GM19238 (cell line): Measurements from ENCODE around the gene MBD6.
"Not testable (repeated sequence)": the region's sequence is repeated elsewhere in the genome, so short reads cannot be mapped to it uniquely, and the experiment has no call there.

Experiments
- DNase-seq: peaks from one replicate; pipeline ENCODE4 v3.0.0; 2011; ENCODE audit warnings: low spot score; ENCODE audit not compliant: insufficient read length

The MBD6 gene

DNA sequence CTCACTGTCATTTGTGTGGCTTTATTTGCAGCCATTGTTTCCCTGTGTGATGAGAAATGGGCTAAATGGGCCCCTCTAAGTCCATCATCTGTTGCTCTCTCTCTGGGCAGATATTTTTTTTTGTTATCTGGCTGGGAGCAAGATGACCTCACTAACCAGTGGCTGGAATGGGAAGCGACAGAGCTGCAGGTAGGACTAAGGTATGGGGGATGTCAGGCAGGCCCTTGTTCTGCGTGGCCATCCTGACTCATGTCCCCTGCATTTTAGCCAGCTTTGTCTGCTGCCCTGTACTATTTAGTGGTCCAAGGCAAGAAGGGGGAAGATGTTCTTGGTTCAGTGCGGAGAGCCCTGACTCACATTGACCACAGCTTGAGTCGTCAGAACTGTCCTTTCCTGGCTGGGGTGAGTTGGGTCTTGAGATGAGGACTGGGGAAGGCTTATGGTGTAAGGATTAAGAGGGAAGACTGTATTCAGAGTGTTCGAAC, 33.4 kb upstream of the MBD6 start:
- DNase-seq, result no peak

DNA sequence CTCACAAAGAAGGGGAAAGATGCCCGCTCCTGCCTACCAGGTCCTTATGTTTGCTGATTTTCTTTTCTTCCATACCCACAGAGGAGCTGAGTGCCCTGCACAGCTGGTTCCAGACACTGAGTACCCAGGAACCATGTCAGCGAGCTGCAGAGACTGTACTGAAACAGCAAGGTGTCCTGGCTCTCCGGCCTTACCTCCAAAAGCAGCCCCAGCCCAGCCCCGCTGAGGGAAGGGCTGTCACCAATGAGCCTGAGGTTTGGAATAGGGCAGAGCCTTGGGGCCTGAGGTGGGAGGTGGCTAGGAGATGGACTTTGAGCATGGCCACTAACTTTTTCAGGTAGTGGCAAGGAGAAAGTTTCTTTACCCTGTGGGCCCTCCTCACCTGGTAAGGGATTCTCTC, 32.5 kb upstream of the MBD6 start:
- no peak for DNase-seq

DNA sequence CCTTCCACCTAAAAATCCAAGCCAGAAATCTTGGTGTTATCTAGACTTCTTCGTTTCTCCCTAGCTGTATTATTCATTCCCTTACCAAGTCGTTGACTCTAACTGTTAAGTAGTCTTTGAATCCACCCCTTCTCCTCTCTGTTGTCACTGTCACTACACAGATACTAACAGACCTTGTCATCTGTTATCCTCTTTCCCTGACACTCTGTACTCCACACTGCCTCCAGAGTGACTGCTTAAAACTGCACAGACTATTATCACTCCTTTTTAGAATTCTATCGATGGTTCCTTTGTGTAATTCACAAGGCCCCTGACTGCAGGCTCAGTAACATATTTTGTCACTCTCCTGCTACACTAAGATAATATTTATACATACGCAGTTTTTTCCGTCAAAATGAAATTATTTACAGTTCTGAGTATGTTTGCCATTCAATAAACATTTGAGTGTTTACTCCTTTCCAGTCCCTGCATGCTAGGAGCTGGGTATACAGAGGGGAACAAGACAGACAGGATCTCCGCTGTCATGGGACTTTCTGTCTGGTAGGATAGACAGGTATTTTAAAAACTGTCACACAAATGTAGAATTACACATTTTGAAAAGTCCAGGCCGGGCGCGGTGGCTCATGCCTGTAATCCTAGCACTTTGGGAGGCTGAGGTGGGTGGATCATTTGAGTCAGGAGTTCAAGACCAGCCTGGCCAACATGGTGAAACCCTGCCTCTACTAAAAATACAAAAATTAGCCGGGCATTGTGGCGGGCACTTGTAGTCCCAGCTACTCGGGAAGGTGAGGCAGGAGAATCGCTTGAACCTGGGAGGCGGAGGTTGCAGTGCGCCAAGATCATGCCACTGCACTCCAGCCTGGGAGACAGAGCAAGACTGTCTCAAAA, 31.0 kb upstream of the MBD6 start:
- no peak for DNase-seq

DNA sequence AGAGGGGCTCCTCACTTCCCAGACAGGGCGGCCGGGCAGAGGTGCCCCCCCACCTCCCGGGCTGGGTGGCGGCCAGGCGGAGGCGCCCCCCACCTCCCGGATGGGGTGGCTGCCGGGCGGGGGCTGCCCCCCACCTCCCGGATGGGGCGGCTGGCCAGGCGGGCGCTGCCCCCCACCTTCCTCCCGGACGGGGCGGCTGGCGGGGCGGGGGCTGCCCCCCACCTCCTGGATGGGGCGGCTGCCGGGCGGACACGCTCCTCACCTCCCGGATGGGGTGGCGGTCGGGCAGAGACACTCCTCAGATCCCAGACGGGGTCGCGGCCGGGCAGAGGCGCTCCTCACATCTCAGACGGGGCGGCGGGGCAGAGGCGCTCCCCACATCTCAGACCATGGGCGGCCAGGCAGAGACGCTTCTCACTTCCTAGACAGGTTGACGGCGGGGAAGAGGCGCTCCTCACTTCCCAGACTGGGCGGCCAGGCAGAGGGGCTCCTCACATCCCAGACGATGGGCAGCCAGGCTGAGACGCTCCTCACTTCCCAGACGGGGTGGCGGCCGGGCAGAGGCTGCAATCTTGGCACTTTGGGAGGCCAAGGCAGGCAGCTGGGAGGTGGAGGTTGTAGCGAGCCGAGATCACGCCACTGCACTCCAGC, 27.4 kb upstream of the MBD6 start:
- DNase-seq, result not testable (repeated sequence)

DNA sequence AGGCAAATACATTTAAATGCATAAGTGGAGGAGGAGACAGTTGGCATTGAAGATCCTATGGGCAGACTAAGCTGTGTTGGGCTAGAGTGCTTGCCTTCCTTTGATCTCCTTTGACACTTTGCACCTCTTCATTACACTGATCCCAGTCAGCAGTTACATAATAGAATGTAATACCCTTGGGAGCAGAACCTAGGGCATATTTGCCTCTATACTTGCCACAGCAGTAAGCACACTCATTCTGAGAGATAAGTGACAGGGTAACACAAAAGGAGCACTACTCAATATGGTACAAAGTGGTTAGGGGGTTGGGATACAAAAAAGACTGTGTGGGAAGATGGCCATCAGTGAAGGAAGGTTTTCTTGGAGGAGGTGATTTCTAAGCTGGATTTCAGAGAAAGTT, 25.8 kb upstream of the MBD6 start:
- no peak for DNase-seq

DNA sequence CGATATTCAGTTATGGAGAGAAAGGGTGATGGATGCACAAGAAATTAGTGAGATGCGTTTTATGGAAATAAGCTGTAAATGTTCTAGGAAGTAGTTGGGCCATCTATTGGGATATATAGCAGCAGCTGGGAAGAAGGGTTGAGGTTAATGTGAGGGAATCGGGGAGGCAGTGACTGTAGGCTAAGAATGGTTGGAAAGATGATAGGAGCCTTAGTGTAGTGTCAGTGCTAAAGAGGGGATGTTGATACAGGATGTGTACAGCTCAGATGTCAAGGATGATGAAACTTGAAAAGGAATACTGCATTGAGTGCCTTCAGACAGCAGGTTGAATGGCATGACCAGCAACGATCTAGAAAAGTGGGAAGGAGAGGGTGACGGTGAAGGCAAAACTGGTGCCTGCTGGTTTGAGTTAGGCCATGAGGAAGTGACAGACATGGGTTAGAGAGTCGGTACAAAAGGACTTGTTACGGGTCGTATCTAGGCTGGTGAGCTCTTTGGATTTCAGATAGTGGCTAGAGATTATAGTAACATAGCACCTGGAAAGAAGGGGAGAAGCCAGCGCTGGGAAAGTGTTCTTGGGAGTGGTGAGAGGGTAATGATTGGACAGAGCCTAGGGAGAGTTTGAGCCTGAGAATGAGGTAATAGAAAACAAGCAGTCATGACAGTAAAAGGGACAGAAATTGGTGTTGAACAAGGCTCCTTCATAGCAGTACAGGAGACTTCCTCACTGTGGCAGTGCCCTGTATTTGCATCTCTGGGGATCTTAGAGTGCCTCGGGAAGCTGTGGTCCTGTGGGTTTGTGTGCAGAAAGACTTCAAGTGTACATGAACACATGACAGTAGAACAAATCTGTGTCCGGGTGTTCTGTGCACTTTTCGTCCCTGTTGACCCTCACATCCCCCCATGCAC, 25.1 kb upstream of the MBD6 start:
- no peak for DNase-seq

DNA sequence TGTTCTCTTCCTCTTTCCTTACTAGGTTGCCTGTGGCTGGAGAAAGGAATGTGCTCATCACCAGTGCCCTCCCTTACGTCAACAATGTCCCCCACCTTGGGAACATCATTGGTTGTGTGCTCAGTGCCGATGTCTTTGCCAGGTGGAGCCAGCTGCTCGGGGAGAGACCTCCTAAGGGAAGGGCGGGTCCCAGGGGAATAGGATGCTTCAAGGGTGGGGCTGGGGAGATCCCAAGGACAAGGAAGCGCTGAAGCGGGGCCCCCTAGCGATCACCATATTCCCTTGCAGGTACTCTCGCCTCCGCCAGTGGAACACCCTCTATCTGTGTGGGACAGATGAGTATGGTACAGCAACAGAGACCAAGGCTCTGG, 24.5 kb upstream of the MBD6 start:
- DNase-seq, result no peak

DNA sequence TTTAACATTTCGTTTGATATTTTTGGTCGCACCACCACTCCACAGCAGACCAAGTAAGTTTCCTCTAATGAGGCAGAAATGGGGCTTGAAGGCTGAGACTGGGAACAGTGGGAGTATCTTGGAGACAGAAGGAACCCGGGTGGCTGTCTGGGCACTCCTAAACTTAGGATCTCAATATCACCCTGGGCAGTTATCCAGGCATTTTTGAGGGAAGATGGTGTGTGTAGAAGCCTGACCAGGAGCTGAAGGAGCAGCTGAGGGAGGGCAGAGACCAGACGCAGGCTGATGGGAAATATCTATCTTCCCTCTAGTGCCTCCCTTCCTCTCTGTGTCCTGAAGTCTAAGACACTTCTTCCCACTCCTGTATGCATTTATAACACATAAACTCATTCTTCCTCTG, 24.1 kb upstream of the MBD6 start:
- DNase-seq, result no peak

DNA sequence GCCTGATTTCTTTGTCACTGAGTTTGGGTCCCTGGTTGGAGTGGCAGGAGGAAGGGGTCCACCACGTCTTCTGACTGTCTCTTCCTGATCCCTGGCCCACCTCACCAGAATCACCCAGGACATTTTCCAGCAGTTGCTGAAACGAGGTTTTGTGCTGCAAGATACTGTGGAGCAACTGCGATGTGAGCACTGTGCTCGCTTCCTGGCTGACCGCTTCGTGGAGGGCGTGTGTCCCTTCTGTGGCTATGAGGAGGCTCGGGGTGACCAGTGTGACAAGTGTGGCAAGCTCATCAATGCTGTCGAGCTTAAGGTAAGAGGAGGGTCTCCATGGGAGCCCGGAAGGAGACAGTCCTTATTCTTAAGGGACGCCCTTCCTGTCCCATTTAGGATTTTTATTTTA, 22.4 kb upstream of the MBD6 start:
- DNase-seq, result no peak

DNA sequence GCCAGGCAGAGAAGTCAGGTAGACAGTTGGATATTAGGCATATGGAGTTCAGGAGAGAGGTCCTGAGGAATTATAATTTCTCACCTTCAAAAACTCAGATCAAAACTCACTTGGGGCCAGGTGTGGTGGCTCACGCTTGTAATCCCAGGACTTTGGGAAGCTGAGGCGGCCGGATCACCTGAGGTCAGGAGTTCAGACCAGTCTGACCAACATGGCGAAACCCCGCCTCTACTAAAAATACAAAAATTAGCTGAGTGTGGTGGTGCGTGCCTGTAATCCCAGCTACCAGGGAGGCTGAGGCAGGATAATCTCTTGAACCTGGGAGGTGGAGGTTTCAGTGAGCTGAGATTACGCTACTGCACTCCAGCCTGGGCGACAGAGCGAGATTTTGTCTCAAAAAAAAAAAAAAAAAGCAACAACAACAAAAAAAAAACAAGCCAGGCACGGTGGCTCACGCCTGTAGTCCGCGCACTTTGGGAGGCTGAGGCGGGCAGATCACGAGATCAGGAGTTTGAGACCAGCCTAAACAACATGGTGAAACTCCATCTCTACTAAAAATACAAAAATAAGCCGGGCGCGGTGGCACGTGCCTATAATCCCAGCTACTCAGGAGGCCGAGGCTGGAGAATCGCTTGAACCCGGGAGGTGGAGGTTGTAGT, 20.2 kb upstream of the MBD6 start:
- DNase-seq, result not testable (repeated sequence)

DNA sequence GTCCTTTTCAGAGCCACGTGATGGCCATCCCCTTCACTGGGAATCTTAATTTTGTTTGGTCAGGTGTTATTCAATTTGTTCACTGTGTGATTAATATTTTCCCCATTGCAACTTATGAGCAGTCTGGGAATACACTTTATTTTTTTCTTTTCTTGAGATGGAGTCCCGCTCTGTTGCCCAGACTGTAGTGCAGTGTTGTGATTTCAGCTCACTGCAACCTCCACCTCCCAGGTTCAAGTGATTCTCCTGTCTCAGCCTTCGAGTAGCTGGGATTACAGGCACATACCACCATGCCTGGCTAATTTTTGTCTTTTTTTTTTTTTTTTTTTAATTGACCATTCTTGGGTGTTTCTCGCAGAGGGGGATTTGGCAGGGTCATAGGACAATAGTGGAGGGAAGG, 16.1 kb upstream of the MBD6 start:
- not testable (repeated sequence) for DNase-seq

DNA sequence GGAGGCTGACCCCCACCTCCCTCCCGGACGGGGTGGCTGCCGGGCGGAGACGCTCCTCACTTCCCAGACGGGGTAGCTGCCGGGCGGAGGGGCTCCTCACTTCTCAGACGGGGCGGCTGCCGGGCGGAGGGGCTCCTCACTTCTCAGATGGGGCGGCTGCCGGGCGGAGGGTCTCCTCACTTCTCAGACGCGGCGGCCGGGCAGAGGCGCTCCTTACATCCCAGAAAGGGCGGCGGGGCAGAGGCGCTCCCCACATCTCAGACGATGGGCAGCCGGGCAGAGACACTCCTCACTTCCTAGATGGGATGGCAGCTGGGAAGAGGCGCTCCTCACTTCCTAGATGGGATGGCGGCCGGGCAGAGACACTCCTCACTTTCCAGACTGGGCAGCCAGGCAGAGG, 14.8 kb upstream of the MBD6 start:
- DNase-seq, result not testable (repeated sequence)

DNA sequence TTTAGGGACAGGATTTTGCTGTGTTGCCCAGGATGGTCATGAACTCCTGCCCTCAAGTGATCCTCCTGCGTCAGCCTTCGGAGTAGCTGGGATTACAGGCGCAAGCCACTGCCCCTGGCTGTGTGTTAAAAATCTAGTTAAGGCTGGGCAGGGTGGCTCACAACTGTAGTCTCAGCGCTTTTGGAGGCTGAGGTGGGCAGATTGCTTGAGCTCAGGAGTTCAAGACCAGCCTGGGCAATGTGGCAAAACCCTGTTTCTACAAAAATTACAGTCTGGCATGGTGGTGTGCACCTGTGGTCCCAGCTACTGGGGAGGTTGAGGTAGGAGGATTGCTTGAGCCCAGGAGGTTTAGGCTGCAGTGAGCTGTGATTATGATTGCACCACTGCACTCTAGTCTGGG, 11.5 kb upstream of the MBD6 start:
- no peak for DNase-seq

DNA sequence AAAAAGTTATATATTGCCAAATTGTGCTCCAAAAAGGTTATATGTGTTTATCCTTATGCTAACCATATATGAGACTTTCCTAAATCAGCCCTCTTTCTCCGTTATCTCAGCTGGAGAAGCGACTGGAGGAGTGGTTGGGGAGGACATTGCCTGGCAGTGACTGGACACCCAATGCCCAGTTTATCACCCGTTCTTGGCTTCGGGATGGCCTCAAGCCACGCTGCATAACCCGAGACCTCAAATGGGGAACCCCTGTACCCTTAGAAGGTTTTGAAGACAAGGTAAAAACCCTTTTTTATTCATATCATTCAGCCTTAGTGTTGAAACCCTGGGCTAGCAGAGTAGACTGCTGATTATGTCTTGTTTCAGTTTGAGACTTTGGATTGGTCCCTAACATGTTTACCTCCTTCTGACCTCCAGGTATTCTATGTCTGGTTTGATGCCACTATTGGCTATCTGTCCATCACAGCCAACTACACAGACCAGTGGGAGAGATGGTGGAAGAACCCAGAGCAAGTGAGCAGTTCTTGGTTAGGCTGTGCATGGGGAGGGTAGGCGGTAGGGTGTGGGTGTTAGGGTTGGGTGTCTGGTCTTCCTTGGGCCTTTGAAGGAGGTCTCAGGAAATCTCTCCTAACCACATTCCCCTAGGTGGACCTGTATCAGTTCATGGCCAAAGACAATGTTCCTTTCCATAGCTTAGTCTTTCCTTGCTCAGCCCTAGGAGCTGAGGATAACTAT, 10.9 kb upstream of the MBD6 start:
- no peak for DNase-seq

DNA sequence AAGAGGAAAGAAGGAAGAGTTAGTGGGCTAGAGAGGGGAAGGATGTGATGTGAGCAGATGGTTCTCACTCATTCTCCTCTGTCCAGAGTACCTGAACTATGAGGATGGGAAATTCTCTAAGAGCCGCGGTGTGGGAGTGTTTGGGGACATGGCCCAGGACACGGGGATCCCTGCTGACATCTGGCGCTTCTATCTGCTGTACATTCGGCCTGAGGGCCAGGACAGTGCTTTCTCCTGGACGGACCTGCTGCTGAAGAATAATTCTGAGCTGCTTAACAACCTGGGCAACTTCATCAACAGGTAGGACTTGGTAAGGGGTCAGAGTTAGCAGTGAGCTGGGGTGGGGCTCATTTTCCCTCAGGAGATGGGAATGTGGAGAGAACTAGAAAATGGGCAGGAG, 10.0 kb upstream of the MBD6 start:
- DNase-seq, result no peak

DNA sequence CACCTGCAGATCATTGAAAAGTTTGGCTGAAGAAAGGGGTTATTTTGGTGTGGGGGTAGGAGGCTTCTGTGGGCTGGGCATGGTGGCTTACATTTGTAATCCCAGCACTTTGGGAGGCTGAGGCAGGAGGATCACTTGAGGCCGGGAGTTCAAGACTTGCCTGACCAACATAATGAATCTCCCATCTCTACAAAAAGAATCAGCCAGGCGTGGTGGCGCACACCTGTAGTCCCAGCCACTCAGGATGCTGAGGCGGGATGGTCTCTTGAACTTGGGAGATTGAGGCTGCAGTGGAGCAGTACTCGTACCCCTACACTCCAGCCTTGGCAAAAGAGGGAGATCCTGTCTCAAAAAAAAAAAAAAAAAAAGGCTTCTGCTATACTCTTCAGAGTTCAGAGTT, 9.4 kb upstream of the MBD6 start:
- no peak for DNase-seq

DNA sequence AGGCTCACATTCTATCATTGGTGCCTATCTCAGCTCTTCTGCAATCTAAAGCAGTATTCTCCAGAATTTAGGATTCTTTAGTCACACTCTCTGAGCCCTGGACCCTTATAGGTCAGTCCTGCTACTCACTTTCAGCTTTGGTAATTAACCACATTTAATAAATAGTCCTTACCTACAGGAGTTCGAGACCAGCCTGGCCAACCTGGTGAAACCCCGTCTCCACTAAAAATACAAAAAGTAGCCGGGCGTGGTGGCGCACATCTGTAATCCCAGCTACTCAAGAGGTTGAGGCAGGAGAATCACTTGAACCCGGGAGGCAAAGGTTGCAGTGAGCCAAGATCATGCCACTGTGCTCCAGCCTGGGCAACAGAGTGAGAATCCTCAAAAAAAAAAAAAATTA, 8.9 kb upstream of the MBD6 start:
- DNase-seq, result not testable (repeated sequence)

DNA sequence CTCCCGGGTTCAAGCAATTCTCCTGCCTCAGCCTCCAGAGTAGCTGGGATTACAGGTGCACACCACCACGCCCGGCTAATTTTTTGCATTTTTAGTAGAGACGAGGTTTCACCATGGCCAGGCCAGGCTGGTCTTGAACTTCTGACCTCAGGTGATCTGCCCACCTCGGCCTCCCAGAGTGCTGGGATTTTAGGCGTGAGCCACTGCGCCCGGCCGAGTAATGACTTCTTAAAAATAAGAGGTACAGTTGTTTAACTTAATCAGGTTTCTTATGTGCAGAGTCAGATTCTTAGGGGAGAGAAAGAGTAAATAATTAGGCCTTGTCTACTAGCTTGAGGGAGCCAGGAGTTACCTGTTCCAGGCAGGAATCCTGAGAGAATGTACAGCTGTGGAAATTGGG, 8.4 kb upstream of the MBD6 start:
- DNase-seq, result not testable (repeated sequence)

DNA sequence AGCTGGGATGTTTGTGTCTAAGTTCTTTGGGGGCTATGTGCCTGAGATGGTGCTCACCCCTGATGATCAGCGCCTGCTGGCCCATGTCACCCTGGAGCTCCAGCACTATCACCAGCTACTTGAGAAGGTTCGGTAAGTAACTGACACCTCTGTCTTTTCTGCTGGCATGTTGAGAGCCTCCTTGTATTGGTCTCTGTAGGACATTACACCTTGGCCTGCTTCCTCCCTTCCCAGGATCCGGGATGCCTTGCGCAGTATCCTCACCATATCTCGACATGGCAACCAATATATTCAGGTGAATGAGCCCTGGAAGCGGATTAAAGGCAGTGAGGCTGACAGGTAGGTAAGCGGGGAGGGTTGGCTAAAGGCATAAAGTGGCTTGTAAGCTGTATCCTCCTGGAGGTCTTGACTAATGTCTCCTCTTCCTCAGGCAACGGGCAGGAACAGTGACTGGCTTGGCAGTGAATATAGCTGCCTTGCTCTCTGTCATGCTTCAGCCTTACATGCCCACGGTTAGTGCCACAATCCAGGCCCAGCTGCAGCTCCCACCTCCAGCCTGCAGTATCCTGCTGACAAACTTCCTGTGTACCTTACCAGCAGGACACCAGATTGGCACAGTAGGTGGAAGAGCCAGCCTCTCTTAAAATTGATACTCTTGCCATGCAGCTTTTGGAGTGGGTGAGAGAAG, 7.8 kb upstream of the MBD6 start:
- no peak for DNase-seq

DNA sequence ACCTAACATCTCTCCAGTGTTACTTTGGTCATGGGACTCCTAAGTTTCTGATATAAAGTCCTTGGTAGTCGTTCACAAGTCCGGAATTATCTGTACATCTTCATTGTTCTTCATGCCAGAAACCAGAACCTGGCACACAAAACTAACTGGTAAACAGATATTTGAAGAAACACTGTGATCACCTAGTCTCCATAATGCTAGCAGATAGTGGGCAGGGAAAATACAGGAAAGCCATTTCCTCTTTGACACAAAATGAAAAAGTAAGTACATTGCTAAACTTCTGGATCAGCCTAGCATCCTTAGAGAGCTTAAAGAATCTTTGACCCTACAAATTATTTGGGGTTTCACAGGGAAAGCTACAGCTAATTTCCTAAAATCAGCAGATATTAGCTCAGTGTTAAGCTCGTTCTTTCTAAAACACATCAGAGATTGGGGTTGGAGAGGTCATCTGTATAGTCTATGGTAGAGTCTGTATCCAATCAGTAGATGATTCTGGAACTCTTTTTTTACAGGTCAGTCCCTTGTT, 7.2 kb upstream of the MBD6 start:
- no peak for DNase-seq
